A673 (cell line): Measurements from ENCODE around the gene DLGAP1.

Source experiments
- CTCF ChIP-seq: fragments of 300-800, 200-600 bp; sonication (generic); conservative IDR thresholded peaks from 2 replicates; pipeline ENCODE4 v1.5.1; 2017; ENCODE audit warnings: low read depth, mild to moderate bottlenecking, antibody characterized with exemption, low read length, moderate library complexity, mixed read lengths
- EZH2 ChIP-seq: fragments of 200-600 bp; sonication (generic); IDR thresholded peaks from 2 replicates; pipeline ENCODE4 v1.6.1; 2017; ENCODE audit warnings: borderline replicate concordance, low read depth, mild to moderate bottlenecking, mixed read lengths, antibody characterized with exemption, low read length; ENCODE audit not compliant: poor library complexity, severe bottlenecking

- TF ChIP-seq CTCF, result no peak
- no peak for TF ChIP-seq EZH2
Observed at GRCh38 chr18:3803350-3803749, 651.8 kb downstream of the DLGAP1 start.
